ENCODE results near the gene C1orf74.

GRCh38 chr1:209802780-209803152, 18.4 kb upstream of the C1orf74 start:
- TF ChIP-seq CTCF (IDR thresholded peaks at IDR 0.05) = no peak
- no peak for TF ChIP-seq POLR2A (IDR thresholded peaks at IDR 0.05)
- no peak for TF ChIP-seq POLR2AphosphoS5 (IDR thresholded peaks at IDR 0.05)
- TF ChIP-seq EP300 (IDR thresholded peaks at IDR 0.05) = no peak
